Forelimb muscle (tissue), 1 donor: Measurements from ENCODE around the gene PLAGL2. TPM values are rescaled to one million over a fixed set of nuclear protein-coding genes. Genes with fewer than 3 reads are reported as not detected.
"Not testable (repeated sequence)": the region's sequence is repeated elsewhere in the genome, so short reads cannot be mapped to it uniquely, and the experiment has no call there.

Source experiments
- DNase-seq: peaks from one replicate; pipeline ENCODE4 v3.0.0-alpha.2; 2013; ENCODE audit warnings: low read depth
- polyA plus RNA-seq: library from polyadenylated mRNA; unstranded; fragments of 120-200 nt; gene quantifications from one replicate; pipeline ENCODE4 v1.2.1, GENCODE V29; 2013; ENCODE audit not compliant: insufficient read length

The PLAGL2 gene
- polyA plus RNA-seq, 1 donor = 9.8 TPM

GRCh38 chr20:32205110-32205842 is 2.3 kb downstream of the PLAGL2 start:
- DNase-seq = no peak

- DNase-seq = no peak
Observed at GRCh38 chr20:32204205-32205109, 3.1 kb downstream of the PLAGL2 start.

- DNase-seq = no peak
Observed at GRCh38 chr20:32203356-32204204, 4.0 kb downstream of the PLAGL2 start.

GRCh38 chr20:32201977-32202363 is 5.6 kb downstream of the PLAGL2 start:
- no peak for DNase-seq

- DNase-seq = no peak
Observed at GRCh38 chr20:32201296-32201976, 6.1 kb downstream of the PLAGL2 start.

- no peak for DNase-seq
Observed at GRCh38 chr20:32199006-32199405, 8.5 kb downstream of the PLAGL2 start.

GRCh38 chr20:32197136-32197535 is 10.4 kb downstream of the PLAGL2 start:
- not testable (repeated sequence) for DNase-seq

- DNase-seq = not testable (repeated sequence)
Observed at GRCh38 chr20:32196613-32197012, 10.9 kb downstream of the PLAGL2 start.

- no peak for DNase-seq
Observed at GRCh38 chr20:32195581-32195980, 12.0 kb downstream of the PLAGL2 start.

GRCh38 chr20:32193996-32194395 is 13.5 kb downstream of the PLAGL2 start:
- no peak for DNase-seq

GRCh38 chr20:32193336-32193735 is 14.2 kb downstream of the PLAGL2 start:
- DNase-seq = not testable (repeated sequence)

GRCh38 chr20:32192698-32193097 is 14.8 kb downstream of the PLAGL2 start:
- DNase-seq = no peak

GRCh38 chr20:32191873-32192272 is 15.7 kb downstream of the PLAGL2 start:
- DNase-seq = no peak

GRCh38 chr20:32191422-32191821 is 16.1 kb downstream of the PLAGL2 start:
- DNase-seq = no peak

GRCh38 chr20:32190616-32191415 is 16.7 kb downstream of the PLAGL2 start:
- DNase-seq = no peak

- no peak for DNase-seq
Observed at GRCh38 chr20:32189691-32190615, 17.6 kb downstream of the PLAGL2 start.

- DNase-seq = no peak
Observed at GRCh38 chr20:32189123-32189410, 18.5 kb downstream of the PLAGL2 start.

- no peak for DNase-seq
Observed at GRCh38 chr20:32188376-32189122, 19.0 kb downstream of the PLAGL2 start.

- DNase-seq = no peak
Observed at GRCh38 chr20:32186506-32186905, 21.0 kb downstream of the PLAGL2 start.
